PFSK-1 (cell line): ENCODE measurements around the gene IL26.

Source experiments
- POLR2AphosphoS5 ChIP-seq: IDR thresholded peaks from 2 replicates; pipeline ENCODE4 v1.6.1; 2012; ENCODE audit warnings: low read depth, mild to moderate bottlenecking, control low read depth, low read length, moderate library complexity
- TAF1 ChIP-seq: IDR thresholded peaks from 2 replicates; pipeline ENCODE4 v1.6.1; 2012; ENCODE audit warnings: low read length, control low read depth, borderline replicate concordance; ENCODE audit not compliant: insufficient read depth

GRCh38 chr12:68272732-68273131, 47.1 kb upstream of the IL26 start:
- no peak for TF ChIP-seq POLR2AphosphoS5
- TF ChIP-seq TAF1: no peak
